NCI-H524 treated with DMSO at 0.1 percent for 48 hours (cell line): Measurements from ENCODE around the gene MEF2C.

Experiments
- DNase-seq: peaks from one replicate; lab custom pipeline; 2025; lab: John Stamatoyannopoulos, UW

Gene MEF2C

GRCh38 chr5:88888291-88888690 is 5.3 kb upstream of the MEF2C start:
- DNase-seq, result no peak

GRCh38 chr5:88887342-88887741 is 4.4 kb upstream of the MEF2C start:
- DNase-seq, result no peak

GRCh38 chr5:88886746-88887341 is 3.9 kb upstream of the MEF2C start:
- DNase-seq, result no peak

- no peak for DNase-seq
These were observed 3.3 kb upstream of the MEF2C start for GRCh38 chr5:88886252-88886651.

- DNase-seq, result no peak
These were observed 2.0 kb upstream of the MEF2C start for GRCh38 chr5:88885002-88885401.

GRCh38 chr5:88884608-88884877 is 1.6 kb upstream of the MEF2C start:
- DNase-seq, result no peak

- DNase-seq, result no peak
These were observed 1.0 kb upstream of the MEF2C start for GRCh38 chr5:88883836-88884607.

DNA sequence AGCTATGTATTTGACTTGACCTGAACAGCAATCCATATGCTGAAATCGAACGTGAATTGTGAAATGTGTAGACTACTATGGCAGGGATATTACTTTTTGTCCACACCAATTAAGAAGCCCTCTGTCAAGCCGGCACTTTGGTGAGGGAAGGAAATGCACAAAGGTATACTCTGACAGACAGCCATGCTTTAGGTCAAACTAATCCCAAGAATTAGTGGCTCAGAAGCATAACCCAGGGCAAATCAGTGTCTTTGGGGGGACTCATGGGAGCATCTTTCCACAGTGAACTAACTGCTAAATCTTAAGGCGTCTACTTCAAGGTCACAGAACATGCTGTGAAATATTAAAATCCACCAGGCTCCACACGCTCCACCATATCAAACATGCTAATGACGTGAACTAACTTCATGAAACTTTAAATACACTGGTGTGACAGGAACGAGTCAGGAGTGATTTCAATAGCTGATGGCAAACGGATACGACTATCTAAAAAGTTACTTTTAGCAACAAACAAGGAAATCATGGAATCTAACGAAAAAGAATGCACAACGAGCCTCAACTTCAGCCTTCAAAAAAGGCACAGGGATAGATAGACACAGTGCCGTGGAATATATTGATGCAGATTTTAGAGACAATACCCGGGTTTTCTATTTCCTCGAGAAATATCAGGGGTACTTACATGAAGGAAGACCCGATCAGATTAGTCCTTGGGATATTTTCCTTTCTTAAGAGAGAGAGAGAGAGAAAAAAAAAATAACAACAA is 527 bp downstream of the MEF2C start:
- DNase-seq, result no peak

GRCh38 chr5:88881571-88881971 is 1.4 kb downstream of the MEF2C start:
- DNase-seq, result no peak

- no peak for DNase-seq
These were observed 2.8 kb downstream of the MEF2C start for GRCh38 chr5:88880201-88880600.

DNA sequence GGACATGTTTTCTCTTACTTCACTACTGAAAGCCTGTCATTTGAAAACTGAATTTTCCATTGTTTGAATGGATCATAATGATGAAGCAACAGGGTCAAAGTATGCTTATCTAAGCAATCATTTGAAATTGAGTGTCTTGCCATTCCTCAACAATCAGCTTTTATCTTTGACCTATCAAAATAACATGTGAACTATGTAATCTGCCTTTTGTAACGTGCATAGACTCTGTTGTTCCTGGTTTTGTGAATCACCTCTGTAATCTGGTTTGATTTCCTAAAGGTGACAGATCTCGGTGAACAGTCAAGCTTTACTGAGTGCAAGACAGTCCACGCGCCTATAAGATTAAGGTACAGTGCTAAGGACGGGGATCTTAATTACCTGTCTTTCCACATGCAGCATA is 3.3 kb downstream of the MEF2C start:
- DNase-seq, result no peak

DNA sequence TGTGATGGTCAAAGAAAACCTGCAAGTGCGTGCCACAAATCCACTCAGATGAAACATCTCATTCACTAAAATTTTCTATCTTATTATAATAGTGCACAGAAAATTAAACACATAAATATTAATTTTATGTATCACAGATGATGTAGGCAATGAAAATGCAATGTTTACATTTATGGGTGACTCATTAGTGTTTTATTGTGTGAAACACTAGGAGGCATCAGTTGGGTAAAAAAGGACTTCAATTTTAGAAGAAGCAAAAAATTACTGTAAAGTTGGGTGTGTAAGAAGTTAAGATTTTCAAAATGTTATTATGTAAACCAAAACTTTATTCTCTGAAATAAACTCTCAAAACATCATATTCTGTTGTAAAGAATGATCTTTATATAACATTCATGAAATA is 4.0 kb downstream of the MEF2C start:
- DNase-seq, result no peak

DNA sequence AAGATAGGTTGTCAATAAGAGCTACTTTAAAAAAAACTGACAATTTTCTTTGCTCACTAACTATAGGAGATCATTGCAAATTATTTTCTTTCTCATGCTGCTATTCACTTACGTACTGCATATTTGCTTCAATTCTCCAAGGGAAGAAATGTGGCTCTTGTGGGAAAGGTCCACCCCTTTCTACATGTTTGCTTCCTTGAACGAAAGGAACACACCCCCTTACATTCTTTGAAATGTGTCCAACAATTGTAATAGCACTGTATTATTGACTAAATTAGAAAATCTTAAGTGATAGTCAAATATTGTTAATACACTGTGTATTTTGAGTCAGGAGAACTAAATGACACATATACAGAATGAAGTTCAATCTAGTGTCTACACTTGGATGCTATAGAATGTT is 5.2 kb downstream of the MEF2C start:
- DNase-seq, result no peak

DNA sequence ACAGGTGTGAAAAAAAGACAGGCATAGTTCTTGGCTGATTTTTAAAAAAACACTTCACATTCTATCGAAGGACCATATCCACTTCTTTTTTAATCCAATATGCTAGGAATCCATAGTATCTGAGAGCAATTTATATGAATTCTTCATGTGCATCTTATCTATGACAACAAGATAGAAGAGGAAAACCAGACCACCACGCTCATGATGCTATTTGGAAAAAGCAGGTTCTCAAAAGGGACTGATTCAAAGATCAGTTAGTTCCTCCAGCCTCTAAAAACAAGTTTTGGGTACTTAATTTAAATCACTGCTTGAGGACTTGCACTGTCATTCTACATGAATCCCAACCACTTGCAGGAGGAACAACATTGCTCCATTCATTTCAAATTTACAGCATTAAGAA is 6.3 kb downstream of the MEF2C start:
- DNase-seq, result no peak

GRCh38 chr5:88875341-88876234 is 7.4 kb downstream of the MEF2C start:
- DNase-seq, result no peak

DNA sequence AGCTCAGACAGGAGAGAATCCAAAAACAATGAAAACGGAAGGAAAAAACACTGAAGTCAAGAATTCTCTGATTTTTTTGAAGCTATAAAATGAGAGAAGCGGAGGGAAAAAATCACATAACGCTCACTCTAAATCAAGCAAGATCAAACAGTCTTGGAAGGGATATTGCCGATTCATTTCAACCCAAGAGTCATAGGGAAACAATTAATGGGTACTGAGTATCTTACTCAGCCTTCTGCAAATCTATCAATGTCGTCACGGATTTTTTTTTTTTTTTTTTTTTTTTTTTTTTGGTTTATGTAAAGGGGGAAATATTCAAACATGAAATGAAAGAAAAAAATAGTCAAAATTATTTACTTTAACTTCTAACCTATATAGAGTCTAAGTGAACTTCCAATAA is 9.5 kb downstream of the MEF2C start:
- DNase-seq, result no peak

- no peak for DNase-seq
These were observed 10.0 kb downstream of the MEF2C start for GRCh38 chr5:88872971-88873370.

GRCh38 chr5:88870285-88870684 is 12.7 kb downstream of the MEF2C start:
- DNase-seq, result no peak

DNA sequence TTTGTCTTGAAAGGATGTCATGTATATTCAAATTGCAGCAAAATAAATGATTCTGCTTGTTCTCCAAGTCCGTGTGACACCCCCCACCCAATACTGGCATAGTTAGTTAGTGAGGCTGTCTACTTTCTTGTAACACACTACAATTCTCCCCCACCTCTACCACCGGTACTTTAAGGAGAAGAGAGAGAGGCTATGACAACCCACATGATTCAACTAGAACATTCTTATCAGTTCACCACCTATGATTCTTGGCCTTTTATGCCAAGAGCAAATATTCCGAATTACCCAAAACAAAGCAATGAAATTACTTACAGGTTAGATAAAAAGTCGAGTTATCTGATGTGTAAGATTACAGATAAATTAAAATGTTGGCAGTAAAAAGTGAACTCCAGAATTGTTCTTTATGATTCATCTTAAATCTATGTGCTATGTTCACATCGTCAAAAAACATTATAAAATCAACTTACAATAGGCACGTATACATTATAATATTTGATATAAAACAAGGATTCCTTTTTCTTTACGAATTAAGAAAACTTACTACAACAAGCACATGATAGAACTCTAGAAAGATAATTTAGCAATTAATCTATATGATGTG is 14.4 kb downstream of the MEF2C start:
- DNase-seq, result no peak

GRCh38 chr5:88867638-88868037 is 15.3 kb downstream of the MEF2C start:
- DNase-seq, result no peak

GRCh38 chr5:88863523-88863922 is 19.5 kb downstream of the MEF2C start:
- DNase-seq, result no peak

DNA sequence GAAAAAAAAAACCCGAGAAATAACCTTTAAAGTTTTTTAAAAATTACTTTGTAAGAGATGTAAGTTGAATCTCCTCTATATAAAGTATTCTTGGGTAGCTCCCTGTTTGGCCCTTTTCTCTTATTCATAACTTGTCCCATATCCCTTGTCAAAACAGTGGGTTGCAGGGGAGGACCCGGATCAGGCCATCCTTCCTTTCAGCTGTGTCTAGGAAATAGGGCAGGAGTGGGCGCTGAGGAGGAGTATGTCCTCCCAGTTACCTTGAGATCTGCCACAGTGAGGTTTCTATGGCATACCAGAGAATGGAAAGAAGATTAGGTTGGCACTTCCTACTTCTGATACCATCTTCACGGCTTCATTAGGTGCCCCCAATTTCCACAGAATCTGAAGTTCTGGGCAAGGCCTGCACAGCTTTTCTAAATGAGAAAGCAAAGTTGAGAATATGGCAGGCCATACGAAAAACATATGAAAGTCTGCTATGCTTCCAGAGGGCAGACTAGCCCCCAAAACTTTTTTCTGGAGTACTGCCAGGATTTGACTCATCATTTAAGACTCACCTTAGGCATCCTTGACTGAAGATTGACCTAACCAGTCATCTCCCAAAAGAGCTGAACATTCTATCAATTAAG is 20.3 kb downstream of the MEF2C start:
- DNase-seq, result no peak
